Heart left ventricle (tissue), 16 donors: ENCODE data around the gene ZW10. TPM values are rescaled to one million over a fixed set of nuclear protein-coding genes. Genes with fewer than 3 reads are reported as not detected.

Experiments
- ATAC-seq, 4 donors: fragments of 200-7000 bp; cut with Tn5 transposase; one replicate each; pipeline ENCODE4 v1.9.1; 2020 to 2022; ENCODE audit warnings: moderate library complexity in 4 of 4, mild to moderate bottlenecking in 3 of 4, moderate number of reproducible peaks in 1 of 4
- DNase-seq, 5 donors: peaks; one replicate each; pipeline ENCODE4 v3.0.0-alpha.2; 2020
- H3K27ac ChIP-seq, 12 donors: fragments of 200-600 bp; sonication (generic) in 4 of 12; one replicate each; pipeline versions ENCODE4 v1.5.0 to v1.8.0; 2016 to 2022; ENCODE audit warnings: mild to moderate bottlenecking in 2 of 12
- H3K27me3 ChIP-seq, 9 donors: fragments of 200-600 bp; sonication (generic) in 2 of 9; one replicate each; pipeline versions ENCODE4 v1.5.1 to v1.8.0; 2016 to 2022; ENCODE audit warnings: mild to moderate bottlenecking in 3 of 9
- H3K36me3 ChIP-seq, 9 donors: fragments of 200-600 bp; sonication (generic) in 2 of 9; one replicate each; pipeline versions ENCODE4 v1.5.0 to v1.8.0; 2018 to 2022; ENCODE audit warnings: mild to moderate bottlenecking in 2 of 9
- H3K4me1 ChIP-seq, 12 donors: fragments of 200-600 bp; sonication (generic) in 4 of 12; one replicate each; pipeline versions ENCODE4 v1.5.0 to v1.8.0; 2016 to 2022; ENCODE audit warnings: mild to moderate bottlenecking in 3 of 12
- H3K4me3 ChIP-seq, 12 donors: fragments of 200-600 bp; sonication (generic) in 4 of 12; one replicate each; pipeline versions ENCODE4 v1.5.0 to v1.8.0; 2017 to 2022; ENCODE audit warnings: mild to moderate bottlenecking in 9 of 12, moderate library complexity in 4 of 12
- H3K9me3 ChIP-seq, 12 donors: fragments of 200-600 bp; sonication (generic) in 4 of 12; one replicate each; pipeline versions ENCODE4 v1.5.0 to v1.8.0; 2016 to 2022; ENCODE audit warnings: mild to moderate bottlenecking in 1 of 12
- POLR2A ChIP-seq, 2 donors: fragments of 450-650 bp; IDR thresholded peaks; one replicate each; pipeline ENCODE4 v1.6.1; 2017; ENCODE audit warnings: antibody characterized with exemption in 2 of 2, mild to moderate bottlenecking in 2 of 2, moderate library complexity in 2 of 2
- WGBS, 4 donors: extraction: QIAGEN DNeasy Blood & Tissue Kit in 2 of 4; methylation state at CpG; one replicate each; pipeline versions ENCODE4 v1.1.5 to v1.1.7; 2013 to 2018; 5-methylcytosine and 5-hydroxymethylcytosine counted together
- intact Hi-C, 10 donors: fragments of 100-400 bp; cut with DNase I; formaldehyde crosslinking; loops; one replicate each; pipeline versions ENCODE4 v1.11.1 to v1.14.2; 2022
- polyA plus RNA-seq, 2 donors: library from polyadenylated mRNA; stranded (reverse); fragments of 200-250 nt; gene quantifications; one replicate each; pipeline ENCODE4 v1.2.3, GENCODE V29; 2013
- total RNA-seq, 9 donors: library from RNA; depleted of rRNA in 2 of 9; stranded (reverse); fragments of >200 nt in 2 of 9; fragmentation: NEBNext Ultra II Directional in 3 of 9; extraction: Animal tissue kit (Norgen Biotek cat#: 25700) in 3 of 9; gene quantifications; one replicate each; pipeline versions ENCODE4 v1.1.0 to v1.2.4, GENCODE V29; 2016 to 2023
- TF ChIP-seq, protein P1 (sequence below), 12 donors: fragments of 200-600 bp; sonication (generic) in 4 of 12; IDR thresholded peaks; one replicate each; pipeline versions ENCODE4 v1.5.0 to v1.8.0; 2018 to 2022; ENCODE audit warnings: antibody characterized with exemption in 12 of 12, mild to moderate bottlenecking in 5 of 12
- donor health status: ischemic (EF 13 %, LVEDD 7.1; RV severe dilation, severe dysfunction).
- donor health status: healthy with polysubstance abuse.
- donor health status: DM: no; HTN: yes; CAD: no.
- donor health status: DM: no; HTN: no; CAD: no.
- donor health status: ischemic (EF 25% LVEDD 6.9; RV normal size, moderate dysfunction).
- donor health status: ischemic (EF 25% LVEDD 5.7; RV mildly dilated, moderate dysfunction).
- donor health status: healthy.
- donor health status: DM: yes; HTN: yes; CAD: no.
- donor health status: ischemic (EF 35%, LVEDD 5.7; RV mildly dilated, moderate dysfunction).
- donor health status: nonischemic (EF 11% LVEDD 7.7; RV severe dilation, severe dysfunction).
- donor health status: DM: yes; HTN: yes; CAD: no.
- donor health status: PGD.
- donor health status: ischemic (EF 29% LVEDD 5.4; RV normal size, mild dysfunction).
- donor health status: nonischemic (EF 23%, LVEDD 6.1; RV moderate dilation, normal function).

Gene ZW10
- total and polyA plus RNA-seq, 11 donors: 2.2 to 12.0 (median 9.8) TPM

GRCh38 chr11:113730887-113731726 is 42.4 kb downstream of the ZW10 start:
- TF ChIP-seq, protein P1, sequence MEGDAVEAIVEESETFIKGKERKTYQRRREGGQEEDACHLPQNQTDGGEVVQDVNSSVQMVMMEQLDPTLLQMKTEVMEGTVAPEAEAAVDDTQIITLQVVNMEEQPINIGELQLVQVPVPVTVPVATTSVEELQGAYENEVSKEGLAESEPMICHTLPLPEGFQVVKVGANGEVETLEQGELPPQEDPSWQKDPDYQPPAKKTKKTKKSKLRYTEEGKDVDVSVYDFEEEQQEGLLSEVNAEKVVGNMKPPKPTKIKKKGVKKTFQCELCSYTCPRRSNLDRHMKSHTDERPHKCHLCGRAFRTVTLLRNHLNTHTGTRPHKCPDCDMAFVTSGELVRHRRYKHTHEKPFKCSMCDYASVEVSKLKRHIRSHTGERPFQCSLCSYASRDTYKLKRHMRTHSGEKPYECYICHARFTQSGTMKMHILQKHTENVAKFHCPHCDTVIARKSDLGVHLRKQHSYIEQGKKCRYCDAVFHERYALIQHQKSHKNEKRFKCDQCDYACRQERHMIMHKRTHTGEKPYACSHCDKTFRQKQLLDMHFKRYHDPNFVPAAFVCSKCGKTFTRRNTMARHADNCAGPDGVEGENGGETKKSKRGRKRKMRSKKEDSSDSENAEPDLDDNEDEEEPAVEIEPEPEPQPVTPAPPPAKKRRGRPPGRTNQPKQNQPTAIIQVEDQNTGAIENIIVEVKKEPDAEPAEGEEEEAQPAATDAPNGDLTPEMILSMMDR (IDR thresholded peaks at IDR 0.05): peak; percentile 28 to 72 (median 61)
- TF ChIP-seq POLR2A (IDR thresholded peaks at IDR 0.05): no peak
- no peaks in the 10 kb centered on the region for H3K27me3 ChIP-seq
- H3K27ac ChIP-seq: no peak overlapping the region
- no peaks in the 10 kb centered on the region for H3K9me3 ChIP-seq
- intact Hi-C loops: loop anchor here (1.0 to 10.0 kb wide), 7 partner anchors 176 to 426 kb away; no protein-coding TSS in a partner anchor
- H3K4me3 ChIP-seq: no peak overlapping the region
- DNase-seq (peak in 2 of 5 donors; percentile 20 to 28), ATAC-seq (peak in 3 of 4 donors; percentile 66 to 71 (median 69))
- WGBS, 4 donors: 35 to 39% (median 38%) methylated on average over 4 of the region's 4 CpGs
- H3K4me1 ChIP-seq: no peaks in the 10 kb centered on the region
- H3K36me3 ChIP-seq: peaks cover 0 to 49% (median 40%) of the 10 kb centered on the region in 9 donors

DNA sequence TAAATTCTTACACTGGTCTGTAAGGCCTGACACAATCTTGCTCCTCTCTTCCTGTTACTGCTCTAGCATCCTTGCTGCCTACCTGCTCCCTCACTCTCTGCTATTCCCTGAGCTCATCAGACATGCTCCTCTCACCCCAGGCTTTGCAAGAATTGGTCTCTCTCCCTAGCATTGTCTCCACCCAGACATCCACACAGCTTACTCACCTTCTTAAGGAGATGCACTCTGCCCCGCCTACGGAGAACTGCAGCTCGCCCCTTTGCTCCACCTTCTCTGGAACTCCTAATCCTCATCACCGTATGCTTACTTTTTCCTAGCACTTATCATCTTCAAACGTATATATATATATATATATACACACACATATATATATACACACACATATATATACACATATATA is 44.0 kb downstream of the ZW10 start:
- H3K27me3 ChIP-seq: no peaks in the 10 kb centered on the region
- intact Hi-C loops: loop anchor here in 3 of 10 donors (5.0 to 10.0 kb wide), 2 partner anchors 187 to 195 kb away; no protein-coding TSS in a partner anchor
- H3K9me3 ChIP-seq: no peaks in the 10 kb centered on the region
- 79 to 86% (median 84%) methylated on average over 5 of the region's 5 CpGs for WGBS, 4 donors
- no peak for DNase-seq
- TF ChIP-seq POLR2A (IDR thresholded peaks at IDR 0.05): no peak
- TF ChIP-seq, protein P1 (IDR thresholded peaks at IDR 0.05): no peak
- no peaks in the 10 kb centered on the region for H3K4me1 ChIP-seq
- H3K4me3 ChIP-seq: no peak overlapping the region
- ATAC-seq: no peak
- H3K27ac ChIP-seq: no peak overlapping the region
- peaks cover 0 to 32% (median 24%) of the 10 kb centered on the region in 9 donors for H3K36me3 ChIP-seq

- no peak for ATAC-seq
- Histone ChIP-seq H3K9me3 (no peaks in the 10 kb centered on the region), H3K27me3 (no peaks in the 10 kb centered on the region), H3K27ac (no peak overlapping the region), H3K36me3 (peaks cover 0 to 26% (median 17%) of the 10 kb centered on the region in 9 donors), H3K4me1 (no peaks in the 10 kb centered on the region), H3K4me3 (no peak overlapping the region)
- no peak for DNase-seq
- WGBS, 4 donors: 85 to 91% (median 88%) methylated on average over 3 of the region's 3 CpGs
- TF ChIP-seq, protein P1 (IDR thresholded peaks at IDR 0.05): no peak
- TF ChIP-seq POLR2A (IDR thresholded peaks at IDR 0.05): no peak
- intact Hi-C loops: loop anchor here in 3 of 10 donors (5.0 to 10.0 kb wide), 2 partner anchors 187 to 194 kb away; no protein-coding TSS in a partner anchor
These were observed 44.7 kb downstream of the ZW10 start for GRCh38 chr11:113728814-113729213.

DNA sequence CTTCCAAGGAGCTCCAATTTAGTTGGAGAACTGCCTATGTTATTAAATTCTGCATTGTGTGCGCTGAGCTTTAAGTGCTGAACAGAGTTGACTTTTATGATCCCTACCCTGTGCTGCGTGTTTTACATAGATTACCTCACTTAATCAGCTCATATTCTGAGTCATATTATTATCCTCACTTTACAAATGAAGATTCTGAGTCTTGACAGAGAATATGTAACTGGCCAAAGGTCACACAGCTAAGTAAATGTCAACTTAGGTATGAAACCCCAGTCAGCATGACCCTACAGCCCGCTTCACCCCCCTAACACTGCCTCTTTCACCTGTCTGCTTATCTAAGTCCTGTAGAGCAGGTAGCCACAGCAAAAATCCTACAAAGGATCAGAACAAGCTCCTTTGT is 47.6 kb downstream of the ZW10 start:
- ATAC-seq: no peak
- Histone ChIP-seq H3K36me3 (no peaks in the 10 kb centered on the region), H3K4me3 (no peak overlapping the region), H3K4me1 (peaks cover 0 to 5% (median 0%) of the 10 kb centered on the region in 12 donors), H3K27me3 (no peaks in the 10 kb centered on the region), H3K27ac (no peak overlapping the region), H3K9me3 (no peaks in the 10 kb centered on the region)
- TF ChIP-seq, protein P1 (IDR thresholded peaks at IDR 0.05): no peak
- no peak for TF ChIP-seq POLR2A (IDR thresholded peaks at IDR 0.05)
- intact Hi-C loops: loop anchor here in 3 of 10 donors (5.0 to 10.0 kb wide), 2 partner anchors 184 to 191 kb away; no protein-coding TSS in a partner anchor
- DNase-seq: no peak
- WGBS, 4 donors: 95 to 98% (median 96%) methylated on average over 3 of the region's 3 CpGs
